Body of pancreas (tissue), 4 donors: ENCODE measurements around the gene WIPF3.

Experiments used
- CTCF ChIP-seq, 7 experiments: fragments of 450-650 bp in 4 of 7; fragments of 200-600 bp in 3 of 7; sonication (generic) in 3 of 7; IDR thresholded peaks; one replicate each; pipeline ENCODE4 v1.5.1; 2016 to 2019; ENCODE audit warnings: antibody characterized with exemption in 7 of 7
- POLR2A ChIP-seq, 3 donors: fragments of 450-650 bp; IDR thresholded peaks; one replicate each; pipeline ENCODE4 v1.6.1; 2016; ENCODE audit warnings: antibody characterized with exemption in 3 of 3, mild to moderate bottlenecking in 2 of 3

- TF ChIP-seq CTCF (IDR thresholded peaks at IDR 0.05) (no peak), POLR2A (IDR thresholded peaks at IDR 0.05) (no peak)
These were observed 41.2 kb downstream of the WIPF3 start for GRCh38 chr7:29847496-29847895.
